Loucy (cell line): Measurements from ENCODE around the gene UPF1.

Experiments used
- H2AFZ ChIP-seq: fragments of 200-600 bp; sonication (generic); 2 replicates; pipeline ENCODE4 v1.6.0; 2016; ENCODE audit warnings: antibody characterized with exemption, mild to moderate bottlenecking, low read length, moderate library complexity
- H3F3A ChIP-seq: fragments of 200-600 bp; 2 replicates; pipeline ENCODE4 v1.6.0; 2016; ENCODE audit warnings: antibody characterized with exemption, low read depth, mild to moderate bottlenecking
- H3K27me3 ChIP-seq: fragments of 200-600 bp; sonication (generic); 2 replicates; pipeline ENCODE4 v1.6.1; 2014; ENCODE audit warnings: low read length, mild to moderate bottlenecking; ENCODE audit not compliant: insufficient read depth, poor library complexity, severe bottlenecking
- H3K36me3 ChIP-seq: fragments of 200-600 bp; sonication (generic); 2 replicates; pipeline ENCODE4 v1.6.1; 2016; ENCODE audit warnings: low read length; ENCODE audit not compliant: insufficient read depth
- H3K4me1 ChIP-seq: fragments of 200-600 bp; sonication (generic); 2 replicates; pipeline ENCODE4 v1.5.1; 2014; ENCODE audit warnings: low read length, mild to moderate bottlenecking; ENCODE audit not compliant: insufficient read depth, poor library complexity, severe bottlenecking
- H3K4me2 ChIP-seq: fragments of 200-600 bp; sonication (generic); 2 replicates; pipeline ENCODE4 v1.6.0; 2014; ENCODE audit warnings: antibody characterized with exemption, low read length, low read depth, mild to moderate bottlenecking; ENCODE audit not compliant: poor library complexity, severe bottlenecking
- H3K4me3 ChIP-seq: fragments of 200-600 bp; sonication (generic); 2 replicates; pipeline ENCODE4 v1.5.1; 2014; ENCODE audit warnings: low read length, mild to moderate bottlenecking, mixed read lengths; ENCODE audit not compliant: poor library complexity, severe bottlenecking
- H3K79me2 ChIP-seq: fragments of 200-600 bp; sonication (generic); 2 replicates; pipeline ENCODE4 v1.6.1; 2014; ENCODE audit warnings: low read length; ENCODE audit not compliant: insufficient read depth
- H3K9ac ChIP-seq: fragments of 200-600 bp; sonication (generic); 2 replicates; pipeline ENCODE4 v1.6.0; 2014; ENCODE audit warnings: mild to moderate bottlenecking, low read depth, low read length, moderate library complexity; ENCODE audit not compliant: poor library complexity, severe bottlenecking
- H3K9me2 ChIP-seq: fragments of 200-600 bp; sonication (generic); replicated peaks from 2 replicates; pipeline ENCODE4 v1.6.1; 2016; ENCODE audit warnings: low read depth, low read length, mixed read lengths
- H3K9me3 ChIP-seq: fragments of 200-600 bp; sonication (generic); 2 replicates; pipeline ENCODE4 v1.6.1; 2014; ENCODE audit warnings: mild to moderate bottlenecking, antibody characterized with exemption, low read length, low read depth; ENCODE audit not compliant: insufficient read depth
- H4K20me1 ChIP-seq: fragments of 200-600 bp; sonication (generic); 2 replicates; pipeline ENCODE4 v1.6.0; 2014; ENCODE audit warnings: antibody characterized with exemption, low read length, mild to moderate bottlenecking; ENCODE audit not compliant: insufficient read depth, poor library complexity, severe bottlenecking
- CTCF ChIP-seq: fragments of 200-600 bp; sonication (generic); conservative IDR thresholded peaks from 2 replicates; pipeline ENCODE4 v1.5.1; 2014; ENCODE audit warnings: mild to moderate bottlenecking, antibody characterized with exemption, low read length
- EZH2phosphoT487 ChIP-seq: fragments of 200-600 bp; IDR thresholded peaks from 2 replicates; pipeline ENCODE4 v1.6.1; 2018; ENCODE audit warnings: antibody characterized with exemption, mild to moderate bottlenecking, moderate library complexity, borderline replicate concordance

Gene UPF1

GRCh38 chr19:18862976-18863842, 31.4 kb downstream of the UPF1 start:
- H3F3A ChIP-seq = no peaks in the 10 kb centered on the region
- no peak overlapping the region for H2AFZ ChIP-seq
- TF ChIP-seq CTCF (no peak), EZH2phosphoT487 (no peak)
- H3K4me1 ChIP-seq = no peaks in the 10 kb centered on the region
- H4K20me1 ChIP-seq = peaks cover 4% of the 10 kb centered on the region
- H3K27me3 ChIP-seq = no peaks in the 10 kb centered on the region
- peaks cover 96% of the 10 kb centered on the region; the same call in 1 of the 2 replicates for H3K36me3 ChIP-seq
- H3K4me2 ChIP-seq = no peak overlapping the region
- H3K79me2 ChIP-seq = no peaks in the 10 kb centered on the region
- H3K9ac ChIP-seq = no peak overlapping the region
- no peak overlapping the region for H3K4me3 ChIP-seq
- H3K9me3 ChIP-seq = no peaks in the 10 kb centered on the region
- no peaks in the 10 kb centered on the region for H3K9me2 ChIP-seq

GRCh38 chr19:18863843-18864362, 32.1 kb downstream of the UPF1 start:
- no peaks in the 10 kb centered on the region for H3F3A ChIP-seq
- no peak overlapping the region for H3K4me3 ChIP-seq
- H3K4me1 ChIP-seq = no peaks in the 10 kb centered on the region
- no peaks in the 10 kb centered on the region for H3K27me3 ChIP-seq
- H2AFZ ChIP-seq = no peak overlapping the region
- no peak for TF ChIP-seq CTCF
- no peak for TF ChIP-seq EZH2phosphoT487
- no peaks in the 10 kb centered on the region for H3K9me3 ChIP-seq
- no peaks in the 10 kb centered on the region for H3K79me2 ChIP-seq
- peaks cover 90% of the 10 kb centered on the region; the same call in 1 of the 2 replicates for H3K36me3 ChIP-seq
- no peaks in the 10 kb centered on the region for H3K9me2 ChIP-seq
- H4K20me1 ChIP-seq = peaks cover 2% of the 10 kb centered on the region
- no peak overlapping the region for H3K9ac ChIP-seq
- no peak overlapping the region for H3K4me2 ChIP-seq

- Histone ChIP-seq H3K79me2 (no peaks in the 10 kb centered on the region), H3K9ac (no peak overlapping the region), H3K27me3 (no peaks in the 10 kb centered on the region), H2AFZ (no peak overlapping the region), H3K9me3 (no peaks in the 10 kb centered on the region), H3K9me2 (no peaks in the 10 kb centered on the region), H3K4me3 (no peak overlapping the region), H4K20me1 (no peaks in the 10 kb centered on the region), H3F3A (no peaks in the 10 kb centered on the region), H3K4me1 (no peaks in the 10 kb centered on the region), H3K4me2 (no peak overlapping the region), H3K36me3 (peaks cover 76% of the 10 kb centered on the region; the same call in 1 of the 2 replicates)
- TF ChIP-seq CTCF (no peak), EZH2phosphoT487 (no peak)
Observed at GRCh38 chr19:18865106-18865972, 33.6 kb downstream of the UPF1 start.
